ENCODE measurements around the gene TBC1D16. TPM values are rescaled to one million over a fixed set of nuclear protein-coding genes. Genes with fewer than 3 reads are reported as not detected.

TBC1D16 gene
- total RNA-seq, 1 experiment from 2014 or later: 96.1 TPM

DNA sequence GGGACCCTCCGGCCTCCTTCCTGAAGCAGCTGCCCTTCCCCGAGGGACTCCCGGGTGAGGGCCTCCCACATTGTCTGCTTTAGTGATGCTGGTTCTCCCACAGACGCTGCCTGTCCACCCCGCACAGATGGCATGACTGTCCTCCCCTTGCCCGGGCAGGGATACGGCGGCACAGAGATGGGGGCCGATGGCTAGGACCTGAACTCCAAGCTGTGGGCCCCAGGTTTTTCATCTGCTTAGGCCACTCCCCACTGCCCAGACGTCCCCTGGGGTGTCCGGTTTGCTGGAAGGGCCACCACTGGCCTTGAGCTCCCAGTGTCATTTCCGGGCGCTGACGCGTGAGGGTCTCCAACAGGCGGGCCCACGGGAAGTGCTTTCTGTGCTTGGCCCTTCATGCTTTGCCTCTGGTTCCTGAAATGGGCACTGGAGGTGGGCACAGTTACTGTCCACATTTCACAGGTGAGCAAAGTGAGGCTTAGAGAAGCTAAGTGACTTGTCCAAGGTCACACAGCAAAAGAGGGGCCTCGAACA, 109.0 kb downstream of the TBC1D16 start (continued):
- TF ChIP-seq AFF4 (CRISPR knock-in tag; IDR thresholded peaks at IDR 0.05; ENCODE audit: borderline replicate concordance) (no peak), ZBTB43 (CRISPR knock-in tag; IDR thresholded peaks at IDR 0.05) (no peak), ZNF219 (CRISPR knock-in tag; IDR thresholded peaks at IDR 0.05; ENCODE audit: borderline replicate concordance) (no peak), RELA (CRISPR knock-in tag; IDR thresholded peaks at IDR 0.05; ENCODE audit: borderline replicate concordance) (no peak)

DNA sequence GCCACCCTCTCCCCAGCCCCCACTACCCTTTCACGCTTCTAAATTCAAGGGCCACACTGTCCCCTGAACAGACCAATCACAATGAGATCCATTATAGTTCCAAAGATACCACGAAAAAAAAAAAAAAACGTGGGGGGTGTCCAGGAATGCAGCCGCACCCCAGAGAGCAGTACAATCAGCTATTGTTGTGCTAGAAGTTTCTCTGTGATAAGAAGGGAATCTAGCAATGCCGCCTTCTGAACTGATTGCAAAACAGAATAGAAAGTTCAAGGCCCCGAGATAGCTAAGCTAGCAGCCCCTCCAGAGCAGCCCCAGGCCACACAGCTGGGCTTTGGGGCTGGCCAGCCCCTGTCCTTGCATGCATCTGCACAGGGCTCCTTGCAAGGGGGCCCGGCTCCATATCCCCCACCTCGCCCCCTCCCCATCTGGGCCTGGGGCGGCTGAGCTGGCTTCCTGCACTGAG, 109.5 kb downstream of the TBC1D16 start:
- Mint-ChIP-seq H3K4me1 (peaks cover 18% of the 10 kb centered on the region), H3K27me3 (ENCODE audit: low read depth) (peaks cover 8% of the 10 kb centered on the region), H3K9me3 (no peaks in the 10 kb centered on the region), H3K4me3 (no peak overlapping the region), H3K27ac (no peak overlapping the region), H3K36me3 (no peaks in the 10 kb centered on the region)
- CTCF ChIA-PET: interaction anchor here (0.7 to 2.9 kb wide), 16 partner anchors 24 to 203 kb away, joined by 3 to 15 read pairs (median 4); partner anchors contain the start of genes CBX4 and CBX8
- no peak for DNase-seq (ENCODE audit: low spot score)
- no peak for ATAC-seq
- POLR2A ChIA-PET: no interaction called here
- TF ChIP-seq NFATC4 (CRISPR knock-in tag; IDR thresholded peaks at IDR 0.05): no peak
- no peak for TF ChIP-seq GABPB1 (CRISPR knock-in tag; IDR thresholded peaks at IDR 0.05)
- TF ChIP-seq, protein P1, sequence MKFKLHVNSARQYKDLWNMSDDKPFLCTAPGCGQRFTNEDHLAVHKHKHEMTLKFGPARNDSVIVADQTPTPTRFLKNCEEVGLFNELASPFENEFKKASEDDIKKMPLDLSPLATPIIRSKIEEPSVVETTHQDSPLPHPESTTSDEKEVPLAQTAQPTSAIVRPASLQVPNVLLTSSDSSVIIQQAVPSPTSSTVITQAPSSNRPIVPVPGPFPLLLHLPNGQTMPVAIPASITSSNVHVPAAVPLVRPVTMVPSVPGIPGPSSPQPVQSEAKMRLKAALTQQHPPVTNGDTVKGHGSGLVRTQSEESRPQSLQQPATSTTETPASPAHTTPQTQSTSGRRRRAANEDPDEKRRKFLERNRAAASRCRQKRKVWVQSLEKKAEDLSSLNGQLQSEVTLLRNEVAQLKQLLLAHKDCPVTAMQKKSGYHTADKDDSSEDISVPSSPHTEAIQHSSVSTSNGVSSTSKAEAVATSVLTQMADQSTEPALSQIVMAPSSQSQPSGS (CRISPR knock-in tag; IDR thresholded peaks at IDR 0.05; ENCODE audit: borderline replicate concordance, low read depth): no peak
- no peak for TF ChIP-seq NR1H2 (CRISPR knock-in tag; IDR thresholded peaks at IDR 0.05)
- TF ChIP-seq, protein P2, sequence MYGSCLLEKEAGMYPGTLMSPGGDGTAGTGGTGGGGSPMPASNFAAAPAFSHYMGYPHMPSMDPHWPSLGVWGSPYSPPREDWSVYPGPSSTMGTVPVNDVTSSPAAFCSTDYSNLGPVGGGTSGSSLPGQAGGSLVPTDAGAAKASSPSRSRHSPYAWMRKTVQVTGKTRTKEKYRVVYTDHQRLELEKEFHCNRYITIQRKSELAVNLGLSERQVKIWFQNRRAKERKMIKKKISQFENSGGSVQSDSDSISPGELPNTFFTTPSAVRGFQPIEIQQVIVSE (CRISPR knock-in tag; IDR thresholded peaks at IDR 0.05; ENCODE audit: borderline replicate concordance): no peak
- TF ChIP-seq PREB (CRISPR knock-in tag; IDR thresholded peaks at IDR 0.05; ENCODE audit: borderline replicate concordance): no peak
- no peak for TF ChIP-seq CREB1 (CRISPR knock-in tag; IDR thresholded peaks at IDR 0.05)
- TF ChIP-seq FOXP4 (CRISPR knock-in tag; IDR thresholded peaks at IDR 0.05): no peak
- TF ChIP-seq, protein P3, sequence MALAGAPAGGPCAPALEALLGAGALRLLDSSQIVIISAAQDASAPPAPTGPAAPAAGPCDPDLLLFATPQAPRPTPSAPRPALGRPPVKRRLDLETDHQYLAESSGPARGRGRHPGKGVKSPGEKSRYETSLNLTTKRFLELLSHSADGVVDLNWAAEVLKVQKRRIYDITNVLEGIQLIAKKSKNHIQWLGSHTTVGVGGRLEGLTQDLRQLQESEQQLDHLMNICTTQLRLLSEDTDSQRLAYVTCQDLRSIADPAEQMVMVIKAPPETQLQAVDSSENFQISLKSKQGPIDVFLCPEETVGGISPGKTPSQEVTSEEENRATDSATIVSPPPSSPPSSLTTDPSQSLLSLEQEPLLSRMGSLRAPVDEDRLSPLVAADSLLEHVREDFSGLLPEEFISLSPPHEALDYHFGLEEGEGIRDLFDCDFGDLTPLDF (CRISPR knock-in tag; IDR thresholded peaks at IDR 0.05): no peak
- TF ChIP-seq, protein P4, sequence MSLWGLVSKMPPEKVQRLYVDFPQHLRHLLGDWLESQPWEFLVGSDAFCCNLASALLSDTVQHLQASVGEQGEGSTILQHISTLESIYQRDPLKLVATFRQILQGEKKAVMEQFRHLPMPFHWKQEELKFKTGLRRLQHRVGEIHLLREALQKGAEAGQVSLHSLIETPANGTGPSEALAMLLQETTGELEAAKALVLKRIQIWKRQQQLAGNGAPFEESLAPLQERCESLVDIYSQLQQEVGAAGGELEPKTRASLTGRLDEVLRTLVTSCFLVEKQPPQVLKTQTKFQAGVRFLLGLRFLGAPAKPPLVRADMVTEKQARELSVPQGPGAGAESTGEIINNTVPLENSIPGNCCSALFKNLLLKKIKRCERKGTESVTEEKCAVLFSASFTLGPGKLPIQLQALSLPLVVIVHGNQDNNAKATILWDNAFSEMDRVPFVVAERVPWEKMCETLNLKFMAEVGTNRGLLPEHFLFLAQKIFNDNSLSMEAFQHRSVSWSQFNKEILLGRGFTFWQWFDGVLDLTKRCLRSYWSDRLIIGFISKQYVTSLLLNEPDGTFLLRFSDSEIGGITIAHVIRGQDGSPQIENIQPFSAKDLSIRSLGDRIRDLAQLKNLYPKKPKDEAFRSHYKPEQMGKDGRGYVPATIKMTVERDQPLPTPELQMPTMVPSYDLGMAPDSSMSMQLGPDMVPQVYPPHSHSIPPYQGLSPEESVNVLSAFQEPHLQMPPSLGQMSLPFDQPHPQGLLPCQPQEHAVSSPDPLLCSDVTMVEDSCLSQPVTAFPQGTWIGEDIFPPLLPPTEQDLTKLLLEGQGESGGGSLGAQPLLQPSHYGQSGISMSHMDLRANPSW (CRISPR knock-in tag; conservative IDR thresholded peaks at IDR 0.05; ENCODE audit: low read depth): no peak
- TF ChIP-seq NFE2L1 (CRISPR knock-in tag; IDR thresholded peaks at IDR 0.05): no peak
- TF ChIP-seq, protein P5, sequence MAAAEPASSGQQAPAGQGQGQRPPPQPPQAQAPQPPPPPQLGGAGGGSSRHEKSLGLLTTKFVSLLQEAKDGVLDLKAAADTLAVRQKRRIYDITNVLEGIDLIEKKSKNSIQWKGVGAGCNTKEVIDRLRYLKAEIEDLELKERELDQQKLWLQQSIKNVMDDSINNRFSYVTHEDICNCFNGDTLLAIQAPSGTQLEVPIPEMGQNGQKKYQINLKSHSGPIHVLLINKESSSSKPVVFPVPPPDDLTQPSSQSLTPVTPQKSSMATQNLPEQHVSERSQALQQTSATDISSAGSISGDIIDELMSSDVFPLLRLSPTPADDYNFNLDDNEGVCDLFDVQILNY (CRISPR knock-in tag; IDR thresholded peaks at IDR 0.05): no peak
- TF ChIP-seq, protein P6, sequence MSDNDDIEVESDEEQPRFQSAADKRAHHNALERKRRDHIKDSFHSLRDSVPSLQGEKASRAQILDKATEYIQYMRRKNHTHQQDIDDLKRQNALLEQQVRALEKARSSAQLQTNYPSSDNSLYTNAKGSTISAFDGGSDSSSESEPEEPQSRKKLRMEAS (CRISPR knock-in tag; IDR thresholded peaks at IDR 0.05): no peak
- no peak for TF ChIP-seq NFYB (CRISPR knock-in tag; conservative IDR thresholded peaks at IDR 0.05; ENCODE audit: low read depth)
